ENCODE data around the gene OFD1. TPM values are rescaled to one million over a fixed set of nuclear protein-coding genes. Genes with fewer than 3 reads are reported as not detected.

OFD1 gene
- total RNA-seq, 1 experiment from 2014 or later: 76.3 TPM

Other genes with a start within 250 kb of the OFD1 start
- not detected in 2 replicates for gene EGFL6, start 165.1 kb upstream of the OFD1 start, total RNA-seq (2014; rRNA removed; shearing (Covaris generic); ENCODE audit: low replicate concordance)
- gene TCEANC, start 81.6 kb upstream of the OFD1 start, total RNA-seq (2014; rRNA removed; shearing (Covaris generic); ENCODE audit: low replicate concordance): 3.4 and 4.3 TPM in 2 replicates
- 56.6 and 59.3 TPM in 2 replicates for gene RAB9A, start 45.6 kb upstream of the OFD1 start, total RNA-seq (2014; rRNA removed; shearing (Covaris generic); ENCODE audit: low replicate concordance)
- gene TRAPPC2, start 128 bp upstream of the OFD1 start, total RNA-seq (2014; rRNA removed; shearing (Covaris generic); ENCODE audit: low replicate concordance): 29.5 and 60.5 TPM in 2 replicates
- not detected in 2 replicates for gene GPM6B, start 82.3 kb downstream of the OFD1 start, total RNA-seq (2014; rRNA removed; shearing (Covaris generic); ENCODE audit: low replicate concordance)